HG02884 (cell line): ENCODE results near the gene PNN.
A peak's percentile ranks its signal among the peaks of the same experiment; 100 is the strongest.

Source experiments
- ATAC-seq: cut with Tn5 transposase; IDR thresholded peaks from one replicate; pipeline ENCODE4 v1.9.1; 2021; ENCODE audit warnings: mild to moderate bottlenecking, moderate library complexity; ENCODE audit not compliant: unreplicated experiment

Gene PNN

DNA sequence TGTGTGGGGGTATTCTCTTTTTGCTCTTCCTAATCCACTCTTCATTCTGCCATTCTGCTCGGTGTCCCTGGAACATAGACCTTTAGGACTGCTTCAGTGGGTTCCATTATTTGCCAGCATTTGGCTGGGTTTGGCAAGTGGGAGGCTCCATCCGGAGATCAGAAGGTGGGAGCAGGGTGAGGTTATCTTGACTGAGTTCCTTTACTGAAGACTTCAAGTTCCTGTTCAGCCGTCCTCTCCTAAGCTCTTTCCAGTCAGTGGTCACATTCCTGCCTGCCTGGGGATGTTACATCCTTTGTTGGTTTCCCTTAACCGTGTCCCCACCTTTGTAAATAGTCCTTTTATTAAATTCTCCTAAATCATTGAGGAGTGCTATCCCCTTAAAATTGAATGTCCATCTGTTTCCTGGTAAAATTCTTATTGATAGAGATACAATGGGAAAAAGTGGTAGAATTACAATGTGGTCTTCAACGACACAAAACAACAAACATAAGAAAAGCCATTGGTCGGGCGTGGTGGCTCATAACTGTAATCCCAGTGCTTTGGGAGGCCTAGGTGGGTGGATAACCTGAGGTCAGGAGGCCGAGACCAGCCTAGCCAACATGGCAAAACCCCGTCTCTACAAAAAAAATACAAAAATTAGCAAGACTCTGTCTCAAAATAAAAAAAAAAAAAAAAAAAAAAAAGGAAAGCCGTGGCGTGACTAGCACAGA lies 53.6 kb downstream of the PNN start:
- ATAC-seq, result no peak

DNA sequence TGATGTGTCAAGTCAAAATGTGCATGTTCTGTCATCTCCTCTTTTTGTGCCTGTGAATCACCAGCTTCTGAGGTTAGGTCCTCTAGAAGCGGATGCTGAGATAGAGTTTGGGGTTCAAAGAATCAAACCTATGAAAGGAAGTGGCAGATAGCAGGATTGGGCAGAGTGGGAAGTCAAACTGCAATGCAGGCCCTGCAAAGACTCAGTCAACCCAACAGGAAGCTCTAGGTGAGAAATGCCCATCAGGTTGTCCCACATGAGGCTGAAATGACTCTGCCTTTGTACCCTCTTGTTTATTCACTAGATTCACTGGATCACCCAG lies 54.1 kb downstream of the PNN start:
- ATAC-seq, result no peak

DNA sequence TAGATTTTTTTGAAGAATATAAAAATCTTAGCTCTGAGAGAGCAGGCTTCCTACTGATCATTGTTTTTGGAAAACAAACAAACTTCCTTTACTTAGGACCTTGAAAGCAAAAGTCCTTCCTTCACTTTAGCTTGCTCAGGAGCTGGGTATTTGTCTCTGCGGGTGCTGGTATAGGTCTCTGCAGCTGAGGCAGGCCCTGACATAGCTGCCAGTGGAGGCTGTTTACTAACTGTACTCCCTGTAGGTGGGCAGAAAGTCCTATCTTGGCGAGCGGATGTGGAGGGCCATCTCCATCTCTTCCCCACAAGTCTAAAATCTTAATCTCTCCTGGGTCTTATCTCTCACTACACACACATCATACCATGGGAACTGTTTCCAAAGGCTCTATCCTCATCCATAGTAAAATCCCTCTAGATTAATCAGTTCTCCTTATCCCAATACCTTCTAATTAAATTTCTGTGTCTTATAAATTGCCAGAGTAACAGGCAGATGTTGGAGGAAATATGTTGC lies 54.6 kb downstream of the PNN start:
- no peak for ATAC-seq

DNA sequence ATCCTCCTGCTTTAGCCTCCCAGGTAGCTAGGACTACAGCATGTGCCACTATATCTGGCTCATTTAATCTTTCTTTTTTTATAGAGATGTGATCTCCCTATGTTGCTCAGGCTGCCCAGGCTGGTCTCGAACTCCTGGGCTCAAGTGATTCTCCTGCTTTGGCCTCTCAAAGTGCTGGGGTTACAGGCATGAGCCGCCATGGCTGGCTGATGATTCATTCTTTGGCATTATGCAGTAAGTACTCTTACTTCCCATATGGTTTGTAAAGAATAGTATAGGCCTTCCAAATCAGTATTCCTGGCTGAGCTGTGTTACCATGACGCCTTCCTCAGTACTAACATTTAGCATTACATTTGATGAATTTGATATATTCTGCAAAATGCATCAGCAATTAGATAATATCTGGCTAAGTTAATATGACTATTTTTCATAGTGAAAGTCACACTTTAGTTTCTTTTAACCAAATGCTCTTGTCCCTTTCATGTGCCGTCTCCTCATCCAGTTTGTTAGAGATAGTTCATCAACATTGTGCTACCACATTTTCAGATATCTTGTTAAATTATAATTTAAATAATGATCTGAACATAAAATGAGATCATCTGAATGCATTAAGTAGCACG lies 55.5 kb downstream of the PNN start:
- no peak for ATAC-seq

DNA sequence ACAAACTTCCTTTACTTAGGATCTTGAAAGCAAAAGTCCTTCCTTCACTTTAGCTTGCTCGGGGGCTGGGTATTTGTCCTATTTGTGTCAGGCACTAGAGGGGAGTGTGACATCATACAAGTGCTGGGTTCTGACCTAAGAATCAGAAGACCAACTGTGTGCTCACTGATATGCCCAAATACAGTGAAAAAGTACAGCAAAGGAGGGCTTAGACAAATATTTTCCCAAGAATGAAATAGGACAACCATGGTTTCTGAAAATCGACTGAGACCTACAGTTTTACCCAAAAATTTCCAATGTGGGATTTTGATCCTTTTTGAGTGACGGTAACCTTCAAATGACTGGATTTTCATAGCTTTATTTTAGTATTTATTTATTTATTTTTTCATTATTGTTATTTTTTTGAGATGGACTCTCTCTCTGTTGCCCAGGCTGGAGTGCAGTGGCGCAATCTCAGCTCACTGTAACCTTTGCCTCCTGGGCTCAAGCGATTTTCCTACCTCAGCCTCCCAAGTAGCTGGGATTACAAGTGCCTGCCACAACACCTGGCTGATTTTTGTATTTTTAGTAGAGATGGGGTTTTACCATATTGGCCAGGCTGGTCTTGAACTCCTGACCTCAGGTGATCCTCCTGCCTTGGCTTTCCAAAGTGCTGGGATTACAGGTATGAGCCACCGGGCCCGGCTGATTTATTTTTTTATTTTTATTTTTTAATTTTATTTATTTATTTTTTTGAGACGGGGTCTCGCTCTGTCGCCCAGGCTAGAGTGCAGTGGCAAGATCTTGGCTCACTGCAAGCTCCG lies 56.9 kb downstream of the PNN start:
- ATAC-seq, result peak; percentile 82
